ENCODE measurements around the gene SLC29A1.

- no peak for TF ChIP-seq CTCF (IDR thresholded peaks at IDR 0.05)
- no peak for TF ChIP-seq POLR2AphosphoS5 (IDR thresholded peaks at IDR 0.05)
- no peak for TF ChIP-seq POLR2A (IDR thresholded peaks at IDR 0.05)
These were observed 32.7 kb upstream of the SLC29A1 start for GRCh38 chr6:44190715-44191114.

Data from breast epithelium (tissue), 3 donors.